Liver (tissue), 9 donors: Measurements from ENCODE around the gene HADHA. TPM values are rescaled to one million over a fixed set of nuclear protein-coding genes. Genes with fewer than 3 reads are reported as not detected.

ENCODE experiments used
- DNase-seq: peaks from one replicate; pipeline ENCODE4 v3.0.0-alpha.2; 2017; ENCODE audit warnings: low spot score
- H3K27ac ChIP-seq, 2 donors: one replicate each; pipeline ENCODE4 v1.7.0; 2013; ENCODE audit warnings: inconsistent platforms in 2 of 2, low read length in 2 of 2, control low read depth in 1 of 2, low read depth in 1 of 2, mild to moderate bottlenecking in 1 of 2
- H3K27me3 ChIP-seq, 4 donors: one replicate each; pipeline versions ENCODE4 v1.6.1 to v1.7.0; 2013; ENCODE audit warnings: low read length in 3 of 4, inconsistent platforms in 1 of 4, mild to moderate bottlenecking in 1 of 4, moderate library complexity in 1 of 4; ENCODE audit not compliant: control insufficient read depth in 4 of 4, insufficient read depth in 4 of 4
- H3K36me3 ChIP-seq, 4 donors: one replicate each; pipeline versions ENCODE4 v1.6.1 to v1.7.0; 2013; ENCODE audit warnings: low read length in 3 of 4, mild to moderate bottlenecking in 3 of 4, low read depth in 1 of 4, moderate library complexity in 1 of 4; ENCODE audit not compliant: control insufficient read depth in 4 of 4, insufficient read depth in 3 of 4
- H3K4me1 ChIP-seq, 4 donors: one replicate each; pipeline versions ENCODE4 v1.6.1 to v1.7.0; 2013; ENCODE audit warnings: low read length in 3 of 4, mild to moderate bottlenecking in 3 of 4, moderate library complexity in 1 of 4; ENCODE audit not compliant: control insufficient read depth in 4 of 4, insufficient read depth in 4 of 4
- H3K4me3 ChIP-seq, 3 donors: one replicate each; pipeline versions ENCODE4 v1.6.1 to v1.7.0; 2013; ENCODE audit warnings: low read length in 3 of 3, control low read depth in 1 of 3, low read depth in 1 of 3, mild to moderate bottlenecking in 1 of 3
- H3K9ac ChIP-seq, 2 donors: one replicate each; pipeline ENCODE4 v1.7.0; 2013; ENCODE audit warnings: low read length in 2 of 2, mild to moderate bottlenecking in 2 of 2, moderate library complexity in 2 of 2, control low read depth in 1 of 2, low read depth in 1 of 2
- H3K9me3 ChIP-seq, 4 donors: one replicate each; pipeline versions ENCODE4 v1.6.1 to v1.7.0; 2013; ENCODE audit warnings: low read length in 3 of 4; ENCODE audit not compliant: control insufficient read depth in 4 of 4
- ATF3 ChIP-seq: IDR thresholded peaks from 2 replicates; pipeline ENCODE4 v1.6.1; 2016; ENCODE audit warnings: antibody characterized with exemption
- EGR1 ChIP-seq, 2 donors: IDR thresholded peaks; 2 replicates each; pipeline ENCODE4 v1.6.1; 2016 to 2018; ENCODE audit warnings: antibody characterized with exemption in 2 of 2, low read depth in 2 of 2
- FOXA2 ChIP-seq: IDR thresholded peaks from 2 replicates; pipeline ENCODE4 v1.6.1; 2016; ENCODE audit warnings: antibody characterized with exemption
- HNF4G ChIP-seq: IDR thresholded peaks from 2 replicates; pipeline ENCODE4 v1.6.1; 2016; ENCODE audit warnings: antibody characterized with exemption
- JUND ChIP-seq, 2 donors: IDR thresholded peaks; 2 replicates each; pipeline ENCODE4 v1.6.1; 2016; ENCODE audit warnings: antibody characterized with exemption in 2 of 2
- RAD21 ChIP-seq, 2 donors: IDR thresholded peaks; 2 replicates each; pipeline ENCODE4 v1.6.1; 2016; ENCODE audit warnings: antibody characterized with exemption in 2 of 2, mild to moderate bottlenecking in 2 of 2
- RXRA ChIP-seq, 2 donors: IDR thresholded peaks; 2 replicates each; pipeline ENCODE4 v1.6.1; 2017 to 2018; ENCODE audit warnings: antibody characterized with exemption in 2 of 2, mild to moderate bottlenecking in 1 of 2
- SP1 ChIP-seq: IDR thresholded peaks from 2 replicates; pipeline ENCODE4 v1.6.1; 2018; ENCODE audit warnings: antibody characterized with exemption, mild to moderate bottlenecking
- TAF1 ChIP-seq: conservative IDR thresholded peaks from 2 replicates; pipeline ENCODE4 v1.6.1; 2016; ENCODE audit warnings: antibody characterized with exemption, mild to moderate bottlenecking
- YY1 ChIP-seq: IDR thresholded peaks from 2 replicates; pipeline ENCODE4 v1.6.1; 2016; ENCODE audit warnings: antibody characterized with exemption, mild to moderate bottlenecking
- WGBS: extraction: QIAGEN DNeasy Blood & Tissue Kit; methylation state at CpG from one replicate; pipeline ENCODE4 v1.1.7; 2013; 5-methylcytosine and 5-hydroxymethylcytosine counted together
- polyA plus RNA-seq, 2 donors: library from polyadenylated mRNA; stranded (reverse) in 1 of 2; unstranded in 1 of 2; fragments of 200-250 nt in 1 of 2; fragments of >200 nt in 1 of 2; fragmentation: Nextera tagmentation in 1 of 2; extraction: Ambion mirVana in 1 of 2; gene quantifications; one replicate each; pipeline versions ENCODE4 v1.2.1 to v1.2.3, GENCODE V29; 2013 to 2015
- total RNA-seq, 2 donors: library from RNA; depleted of rRNA; stranded (reverse); fragments of >200 nt; gene quantifications; one replicate each; pipeline ENCODE4 v1.2.3, GENCODE V29; 2014
- TF ChIP-seq, protein P1 (sequence below): IDR thresholded peaks from 2 replicates; pipeline ENCODE4 v1.6.1; 2016; ENCODE audit warnings: antibody characterized with exemption
- TF ChIP-seq, protein P2 (sequence below): fragments of 150-350 bp; IDR thresholded peaks from 2 replicates; pipeline ENCODE4 v1.5.1; 2017; ENCODE audit warnings: improper control_type of control experiment, low read depth, low read length; ENCODE audit not compliant: missing input control
- TF ChIP-seq, protein P3 (sequence below): IDR thresholded peaks from 2 replicates; pipeline ENCODE4 v1.6.1; 2016; ENCODE audit warnings: antibody characterized with exemption, mild to moderate bottlenecking
- donor health status: healthy.
- donor health status: healthy.
- donor health status: healthy.
- donor health status: healthy.
- donor health status: healthy.

The HADHA gene
- total and polyA plus RNA-seq, 4 donors: 101 to 276 (median 159) TPM

DNA sequence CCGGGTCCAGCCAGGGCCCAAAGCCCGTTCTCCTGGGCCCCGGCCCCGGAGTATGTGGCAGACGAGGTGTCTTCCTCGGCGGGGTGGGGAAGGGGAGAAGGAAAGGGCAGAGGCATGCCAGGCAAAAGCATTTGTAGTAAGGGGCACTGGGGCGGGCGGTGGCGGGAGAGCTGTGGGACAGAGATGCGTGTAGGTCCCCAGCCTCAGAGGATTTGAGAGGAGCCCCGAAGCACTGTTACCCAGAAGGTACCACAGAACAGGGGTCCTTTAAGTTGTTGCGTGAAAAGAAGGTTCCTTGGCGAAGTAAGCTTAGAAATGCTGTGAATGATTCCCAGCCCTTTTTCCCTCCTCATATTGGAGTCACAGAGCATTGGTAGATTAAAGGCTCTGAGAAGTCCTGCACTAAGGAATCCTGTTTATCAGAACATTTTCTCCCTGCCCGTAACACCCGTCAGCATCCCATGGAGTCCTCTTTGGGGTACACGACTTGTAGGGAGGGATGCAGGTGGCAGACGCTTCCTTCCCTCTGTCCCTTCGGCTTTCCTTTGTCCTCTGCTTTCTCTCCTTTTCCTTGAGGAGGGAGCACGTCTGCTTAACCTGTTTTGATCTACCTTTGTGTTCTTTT lies 59.0 kb downstream of the HADHA start (continued):
- TF ChIP-seq, protein P1, sequence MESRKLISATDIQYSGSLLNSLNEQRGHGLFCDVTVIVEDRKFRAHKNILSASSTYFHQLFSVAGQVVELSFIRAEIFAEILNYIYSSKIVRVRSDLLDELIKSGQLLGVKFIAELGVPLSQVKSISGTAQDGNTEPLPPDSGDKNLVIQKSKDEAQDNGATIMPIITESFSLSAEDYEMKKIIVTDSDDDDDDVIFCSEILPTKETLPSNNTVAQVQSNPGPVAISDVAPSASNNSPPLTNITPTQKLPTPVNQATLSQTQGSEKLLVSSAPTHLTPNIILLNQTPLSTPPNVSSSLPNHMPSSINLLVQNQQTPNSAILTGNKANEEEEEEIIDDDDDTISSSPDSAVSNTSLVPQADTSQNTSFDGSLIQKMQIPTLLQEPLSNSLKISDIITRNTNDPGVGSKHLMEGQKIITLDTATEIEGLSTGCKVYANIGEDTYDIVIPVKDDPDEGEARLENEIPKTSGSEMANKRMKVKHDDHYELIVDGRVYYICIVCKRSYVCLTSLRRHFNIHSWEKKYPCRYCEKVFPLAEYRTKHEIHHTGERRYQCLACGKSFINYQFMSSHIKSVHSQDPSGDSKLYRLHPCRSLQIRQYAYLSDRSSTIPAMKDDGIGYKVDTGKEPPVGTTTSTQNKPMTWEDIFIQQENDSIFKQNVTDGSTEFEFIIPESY: no peak
- no peak for TF ChIP-seq ATF3
- no peak for TF ChIP-seq RXRA (IDR thresholded peaks at IDR 0.05)
- TF ChIP-seq EGR1 (IDR thresholded peaks at IDR 0.05; ENCODE audit: low read depth in 2 of 2): no peak

GRCh38 chr2:26184555-26185303 lies 59.7 kb downstream of the HADHA start:
- Histone ChIP-seq H3K9ac (no peak overlapping the region), H3K27me3 (no peaks in the 10 kb centered on the region), H3K27ac (no peak overlapping the region), H3K9me3 (no peaks in the 10 kb centered on the region), H3K36me3 (no peaks in the 10 kb centered on the region), H3K4me1 (peaks cover 0 to 15% (median 6%) of the 10 kb centered on the region in 4 donors), H3K4me3 (peak overlapping the region in 2 of 3 donors; percentile 24 to 52)
- peak; percentile 83 for DNase-seq
- TF ChIP-seq JUND (IDR thresholded peaks at IDR 0.05): no peak
- no peak for TF ChIP-seq SP1
- TF ChIP-seq, protein P2, sequence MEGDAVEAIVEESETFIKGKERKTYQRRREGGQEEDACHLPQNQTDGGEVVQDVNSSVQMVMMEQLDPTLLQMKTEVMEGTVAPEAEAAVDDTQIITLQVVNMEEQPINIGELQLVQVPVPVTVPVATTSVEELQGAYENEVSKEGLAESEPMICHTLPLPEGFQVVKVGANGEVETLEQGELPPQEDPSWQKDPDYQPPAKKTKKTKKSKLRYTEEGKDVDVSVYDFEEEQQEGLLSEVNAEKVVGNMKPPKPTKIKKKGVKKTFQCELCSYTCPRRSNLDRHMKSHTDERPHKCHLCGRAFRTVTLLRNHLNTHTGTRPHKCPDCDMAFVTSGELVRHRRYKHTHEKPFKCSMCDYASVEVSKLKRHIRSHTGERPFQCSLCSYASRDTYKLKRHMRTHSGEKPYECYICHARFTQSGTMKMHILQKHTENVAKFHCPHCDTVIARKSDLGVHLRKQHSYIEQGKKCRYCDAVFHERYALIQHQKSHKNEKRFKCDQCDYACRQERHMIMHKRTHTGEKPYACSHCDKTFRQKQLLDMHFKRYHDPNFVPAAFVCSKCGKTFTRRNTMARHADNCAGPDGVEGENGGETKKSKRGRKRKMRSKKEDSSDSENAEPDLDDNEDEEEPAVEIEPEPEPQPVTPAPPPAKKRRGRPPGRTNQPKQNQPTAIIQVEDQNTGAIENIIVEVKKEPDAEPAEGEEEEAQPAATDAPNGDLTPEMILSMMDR: peak; percentile 58
- no peak for TF ChIP-seq TAF1
- TF ChIP-seq YY1: no peak
- TF ChIP-seq FOXA2: no peak
- TF ChIP-seq, protein P3, sequence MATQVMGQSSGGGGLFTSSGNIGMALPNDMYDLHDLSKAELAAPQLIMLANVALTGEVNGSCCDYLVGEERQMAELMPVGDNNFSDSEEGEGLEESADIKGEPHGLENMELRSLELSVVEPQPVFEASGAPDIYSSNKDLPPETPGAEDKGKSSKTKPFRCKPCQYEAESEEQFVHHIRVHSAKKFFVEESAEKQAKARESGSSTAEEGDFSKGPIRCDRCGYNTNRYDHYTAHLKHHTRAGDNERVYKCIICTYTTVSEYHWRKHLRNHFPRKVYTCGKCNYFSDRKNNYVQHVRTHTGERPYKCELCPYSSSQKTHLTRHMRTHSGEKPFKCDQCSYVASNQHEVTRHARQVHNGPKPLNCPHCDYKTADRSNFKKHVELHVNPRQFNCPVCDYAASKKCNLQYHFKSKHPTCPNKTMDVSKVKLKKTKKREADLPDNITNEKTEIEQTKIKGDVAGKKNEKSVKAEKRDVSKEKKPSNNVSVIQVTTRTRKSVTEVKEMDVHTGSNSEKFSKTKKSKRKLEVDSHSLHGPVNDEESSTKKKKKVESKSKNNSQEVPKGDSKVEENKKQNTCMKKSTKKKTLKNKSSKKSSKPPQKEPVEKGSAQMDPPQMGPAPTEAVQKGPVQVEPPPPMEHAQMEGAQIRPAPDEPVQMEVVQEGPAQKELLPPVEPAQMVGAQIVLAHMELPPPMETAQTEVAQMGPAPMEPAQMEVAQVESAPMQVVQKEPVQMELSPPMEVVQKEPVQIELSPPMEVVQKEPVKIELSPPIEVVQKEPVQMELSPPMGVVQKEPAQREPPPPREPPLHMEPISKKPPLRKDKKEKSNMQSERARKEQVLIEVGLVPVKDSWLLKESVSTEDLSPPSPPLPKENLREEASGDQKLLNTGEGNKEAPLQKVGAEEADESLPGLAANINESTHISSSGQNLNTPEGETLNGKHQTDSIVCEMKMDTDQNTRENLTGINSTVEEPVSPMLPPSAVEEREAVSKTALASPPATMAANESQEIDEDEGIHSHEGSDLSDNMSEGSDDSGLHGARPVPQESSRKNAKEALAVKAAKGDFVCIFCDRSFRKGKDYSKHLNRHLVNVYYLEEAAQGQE: no peak
- TF ChIP-seq HNF4G: no peak
- peak in 1 of 2 donors; percentile 50 for TF ChIP-seq RAD21 (IDR thresholded peaks at IDR 0.05)
- WGBS: 3% methylated on average over 114 of the region's 114 CpGs
